Uterus (tissue), 2 donors: ENCODE data around the gene SUPT20H.

Experiments used
- POLR2A ChIP-seq, 2 donors: fragments of 450-650 bp; IDR thresholded peaks; one replicate each; pipeline ENCODE4 v1.6.1; 2016; ENCODE audit warnings: antibody characterized with exemption in 2 of 2, mild to moderate bottlenecking in 1 of 2, moderate library complexity in 1 of 2
- TF ChIP-seq, protein P1 (sequence below), 4 experiments: fragments of 200-600 bp in 2 of 4; fragments of 450-650 bp in 2 of 4; sonication (generic) in 2 of 4; IDR thresholded peaks; one replicate each; pipeline ENCODE4 v1.5.1; 2016 to 2019; ENCODE audit warnings: antibody characterized with exemption in 4 of 4, mild to moderate bottlenecking in 2 of 4, moderate library complexity in 1 of 4

DNA sequence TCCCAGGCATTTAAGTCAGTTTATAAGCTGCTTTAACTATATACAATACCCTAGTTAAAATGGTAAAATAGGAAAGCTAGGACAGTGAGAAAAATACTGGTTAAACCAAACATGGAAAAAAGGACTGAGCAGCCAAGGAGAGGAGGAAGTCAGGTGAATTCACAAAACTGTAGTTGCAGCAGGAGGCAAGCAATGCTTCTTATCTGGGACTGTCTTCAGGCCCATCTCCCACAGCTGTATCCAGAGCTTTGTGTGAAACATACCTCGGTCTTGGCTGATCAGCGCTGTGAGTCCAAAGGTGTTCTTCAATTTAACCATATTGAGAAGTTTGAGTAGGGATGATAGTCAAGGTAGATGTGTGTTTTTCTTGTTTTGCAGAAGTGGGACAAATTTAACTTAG, 15.7 kb upstream of the SUPT20H start:
- TF ChIP-seq, protein P1, sequence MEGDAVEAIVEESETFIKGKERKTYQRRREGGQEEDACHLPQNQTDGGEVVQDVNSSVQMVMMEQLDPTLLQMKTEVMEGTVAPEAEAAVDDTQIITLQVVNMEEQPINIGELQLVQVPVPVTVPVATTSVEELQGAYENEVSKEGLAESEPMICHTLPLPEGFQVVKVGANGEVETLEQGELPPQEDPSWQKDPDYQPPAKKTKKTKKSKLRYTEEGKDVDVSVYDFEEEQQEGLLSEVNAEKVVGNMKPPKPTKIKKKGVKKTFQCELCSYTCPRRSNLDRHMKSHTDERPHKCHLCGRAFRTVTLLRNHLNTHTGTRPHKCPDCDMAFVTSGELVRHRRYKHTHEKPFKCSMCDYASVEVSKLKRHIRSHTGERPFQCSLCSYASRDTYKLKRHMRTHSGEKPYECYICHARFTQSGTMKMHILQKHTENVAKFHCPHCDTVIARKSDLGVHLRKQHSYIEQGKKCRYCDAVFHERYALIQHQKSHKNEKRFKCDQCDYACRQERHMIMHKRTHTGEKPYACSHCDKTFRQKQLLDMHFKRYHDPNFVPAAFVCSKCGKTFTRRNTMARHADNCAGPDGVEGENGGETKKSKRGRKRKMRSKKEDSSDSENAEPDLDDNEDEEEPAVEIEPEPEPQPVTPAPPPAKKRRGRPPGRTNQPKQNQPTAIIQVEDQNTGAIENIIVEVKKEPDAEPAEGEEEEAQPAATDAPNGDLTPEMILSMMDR (IDR thresholded peaks at IDR 0.05), result no peak
- no peak for TF ChIP-seq POLR2A (IDR thresholded peaks at IDR 0.05)
